Suprapubic skin (tissue), 4 donors: Measurements from ENCODE around the gene ANKRD28. TPM values are rescaled to one million over a fixed set of nuclear protein-coding genes. Genes with fewer than 3 reads are reported as not detected.

ENCODE experiments used
- DNase-seq, 2 donors: peaks; one replicate each; pipeline ENCODE4 v3.0.0-alpha.2; 2019; ENCODE audit warnings: low spot score in 2 of 2
- H3K27ac ChIP-seq: fragments of 200-600 bp; sonication (generic); one replicate; pipeline ENCODE4 v1.5.1; 2019
- H3K27me3 ChIP-seq: fragments of 200-600 bp; sonication (generic); one replicate; pipeline ENCODE4 v1.5.1; 2019
- H3K36me3 ChIP-seq: fragments of 200-600 bp; sonication (generic); one replicate; pipeline ENCODE4 v1.5.1; 2019
- H3K4me1 ChIP-seq: fragments of 200-600 bp; sonication (generic); one replicate; pipeline ENCODE4 v1.5.1; 2019
- H3K4me3 ChIP-seq: fragments of 200-600 bp; sonication (generic); one replicate; pipeline ENCODE4 v1.5.1; 2019; ENCODE audit warnings: mild to moderate bottlenecking
- H3K9me3 ChIP-seq: fragments of 200-600 bp; sonication (generic); one replicate; pipeline ENCODE4 v1.5.1; 2019
- CTCF ChIP-seq, 2 donors: fragments of 200-600 bp in 1 of 2; fragments of 450-650 bp in 1 of 2; sonication (generic) in 1 of 2; IDR thresholded peaks; one replicate each; pipeline ENCODE4 v1.5.1; 2016 to 2019; ENCODE audit warnings: antibody characterized with exemption in 2 of 2, mild to moderate bottlenecking in 1 of 2, moderate library complexity in 1 of 2
- EP300 ChIP-seq: sonication (generic); formaldehyde crosslinking; IDR thresholded peaks from one replicate; pipeline ENCODE4 v1.6.1; 2017; ENCODE audit warnings: antibody characterized with exemption
- POLR2A ChIP-seq, 2 donors: fragments of 450-650 bp; IDR thresholded peaks; one replicate each; pipeline ENCODE4 v1.6.1; 2017; ENCODE audit warnings: antibody characterized with exemption in 2 of 2, mild to moderate bottlenecking in 2 of 2, moderate library complexity in 2 of 2
- POLR2AphosphoS5 ChIP-seq, 3 donors: sonication (generic); formaldehyde crosslinking; IDR thresholded peaks; one replicate each; pipeline ENCODE4 v1.6.1; 2017; ENCODE audit warnings: antibody characterized with exemption in 3 of 3
- WGBS: methylation state at CpG from one replicate; pipeline ENCODE4 v1.1.5; 2018; 5-methylcytosine and 5-hydroxymethylcytosine counted together
- total RNA-seq, 4 donors: library from RNA; depleted of rRNA; stranded (reverse); fragments of >200 nt; gene quantifications; one replicate each; pipeline ENCODE4 v1.1.0, GENCODE V29; 2016

Gene ANKRD28
- total RNA-seq, 4 donors from 2014 or later: 24.4 to 62.3 (median 48.3) TPM

GRCh38 chr3:15731024-15731423, 66.8 kb downstream of the ANKRD28 start:
- no peak overlapping the region for H3K4me3 ChIP-seq
- H3K9me3 ChIP-seq: no peaks in the 10 kb centered on the region
- TF ChIP-seq POLR2AphosphoS5 (IDR thresholded peaks at IDR 0.05) (no peak), EP300 (no peak), POLR2A (IDR thresholded peaks at IDR 0.05) (no peak), CTCF (IDR thresholded peaks at IDR 0.05) (no peak)
- 98% methylated on average over 2 of the region's 2 CpGs for WGBS
- no peak for DNase-seq
- no peak overlapping the region for H3K27ac ChIP-seq
- no peaks in the 10 kb centered on the region for H3K27me3 ChIP-seq
- peaks cover 2% of the 10 kb centered on the region for H3K4me1 ChIP-seq
- H3K36me3 ChIP-seq: peaks cover 38% of the 10 kb centered on the region

GRCh38 chr3:15728766-15729165, 69.0 kb downstream of the ANKRD28 start:
- DNase-seq: no peak
- H3K27me3 ChIP-seq: no peaks in the 10 kb centered on the region

GRCh38 chr3:15726881-15727280, 70.9 kb downstream of the ANKRD28 start:
- Histone ChIP-seq H3K27ac (no peak overlapping the region), H3K4me1 (peaks cover 6% of the 10 kb centered on the region), H3K4me3 (no peak overlapping the region), H3K27me3 (no peaks in the 10 kb centered on the region), H3K36me3 (peaks cover 28% of the 10 kb centered on the region), H3K9me3 (no peaks in the 10 kb centered on the region)
- DNase-seq: no peak
- TF ChIP-seq POLR2AphosphoS5 (IDR thresholded peaks at IDR 0.05): no peak
- TF ChIP-seq POLR2A (IDR thresholded peaks at IDR 0.05): no peak
- no peak for TF ChIP-seq EP300
- no peak for TF ChIP-seq CTCF (IDR thresholded peaks at IDR 0.05)
- WGBS: 73% methylated on average over 2 of the region's 2 CpGs

More at GRCh38 chr3:15728766-15729165, 69.0 kb downstream of the ANKRD28 start:
- TF ChIP-seq POLR2A (IDR thresholded peaks at IDR 0.05) (no peak), POLR2AphosphoS5 (IDR thresholded peaks at IDR 0.05) (no peak), EP300 (no peak), CTCF (IDR thresholded peaks at IDR 0.05) (no peak)
- H3K4me1 ChIP-seq: peaks cover 6% of the 10 kb centered on the region
- no peaks in the 10 kb centered on the region for H3K9me3 ChIP-seq
- no peak overlapping the region for H3K4me3 ChIP-seq
- peaks cover 26% of the 10 kb centered on the region for H3K36me3 ChIP-seq
- H3K27ac ChIP-seq: no peak overlapping the region

GRCh38 chr3:15726043-15726442, 71.7 kb downstream of the ANKRD28 start:
- TF ChIP-seq CTCF (IDR thresholded peaks at IDR 0.05): no peak
- TF ChIP-seq EP300: no peak
- no peak for TF ChIP-seq POLR2A (IDR thresholded peaks at IDR 0.05)
- no peak for TF ChIP-seq POLR2AphosphoS5 (IDR thresholded peaks at IDR 0.05)
- H3K4me3 ChIP-seq: no peak overlapping the region
- H3K27me3 ChIP-seq: no peaks in the 10 kb centered on the region
- H3K4me1 ChIP-seq: peaks cover 6% of the 10 kb centered on the region
- 34% methylated on average over 2 of the region's 2 CpGs for WGBS
- H3K36me3 ChIP-seq: peaks cover 28% of the 10 kb centered on the region
- H3K9me3 ChIP-seq: no peaks in the 10 kb centered on the region
- no peak for DNase-seq
- H3K27ac ChIP-seq: no peak overlapping the region

- H3K9me3 ChIP-seq: no peaks in the 10 kb centered on the region
- no peak for TF ChIP-seq POLR2A (IDR thresholded peaks at IDR 0.05)
- no peak for TF ChIP-seq CTCF (IDR thresholded peaks at IDR 0.05)
- TF ChIP-seq POLR2AphosphoS5 (IDR thresholded peaks at IDR 0.05): no peak
- no peak for TF ChIP-seq EP300
- H3K36me3 ChIP-seq: peaks cover 40% of the 10 kb centered on the region
- H3K27ac ChIP-seq: no peak overlapping the region
- H3K4me3 ChIP-seq: no peak overlapping the region
- peaks cover 6% of the 10 kb centered on the region for H3K4me1 ChIP-seq
- 97% methylated on average over 1 of the region's 1 CpG for WGBS
- DNase-seq: no peak
- no peaks in the 10 kb centered on the region for H3K27me3 ChIP-seq
Measured at GRCh38 chr3:15724446-15724845, 73.3 kb downstream of the ANKRD28 start.
